ENCODE measurements around the gene GAB3. TPM values are rescaled to one million over a fixed set of nuclear protein-coding genes. Genes with fewer than 3 reads are reported as not detected.

GAB3 gene
- total RNA-seq, 1 experiment from 2014 or later = 0.72 TPM

DNA sequence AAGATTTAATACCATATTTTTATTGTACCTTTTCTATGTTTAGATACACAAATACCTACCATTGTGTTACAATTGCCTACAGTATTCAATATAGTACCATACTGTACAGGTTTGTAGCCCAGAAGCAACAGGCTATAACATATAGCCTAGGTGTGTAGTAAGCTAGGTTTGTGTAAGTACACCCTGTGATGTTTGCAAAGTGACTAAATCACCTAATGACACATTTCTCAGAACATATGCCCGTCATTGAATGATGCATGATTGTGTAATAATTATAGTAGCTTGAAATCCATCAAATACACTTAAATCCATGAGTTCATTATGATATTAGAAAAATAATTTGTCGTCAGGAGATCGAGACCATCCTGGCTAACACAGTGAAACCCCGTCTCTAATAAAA, 30.8 kb downstream of the GAB3 start:
- CTCF ChIA-PET = no interaction called here
- H3K4me3 Mint-ChIP-seq = no peak overlapping the region
- DNase-seq (ENCODE audit: low spot score) (no peak), ATAC-seq (no peak)
- POLR2A ChIA-PET = no interaction called here
- no peak for TF ChIP-seq MYBL2 (CRISPR knock-in tag; IDR thresholded peaks at IDR 0.05)
- TF ChIP-seq, protein P1, sequence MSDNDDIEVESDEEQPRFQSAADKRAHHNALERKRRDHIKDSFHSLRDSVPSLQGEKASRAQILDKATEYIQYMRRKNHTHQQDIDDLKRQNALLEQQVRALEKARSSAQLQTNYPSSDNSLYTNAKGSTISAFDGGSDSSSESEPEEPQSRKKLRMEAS (CRISPR knock-in tag; IDR thresholded peaks at IDR 0.05) = no peak
- TF ChIP-seq CREM (CRISPR knock-in tag; IDR thresholded peaks at IDR 0.05) = no peak
- no peak for TF ChIP-seq ZSCAN18 (CRISPR knock-in tag; IDR thresholded peaks at IDR 0.05)
- TF ChIP-seq AFF4 (CRISPR knock-in tag; IDR thresholded peaks at IDR 0.05; ENCODE audit: borderline replicate concordance) = no peak
- no peak for TF ChIP-seq KAT7 (CRISPR knock-in tag; IDR thresholded peaks at IDR 0.05; ENCODE audit: borderline replicate concordance)
- no peak for TF ChIP-seq PRRX2 (CRISPR knock-in tag; IDR thresholded peaks at IDR 0.05)
- no peak for TF ChIP-seq ZNF416 (CRISPR knock-in tag; IDR thresholded peaks at IDR 0.05)
- TF ChIP-seq, protein P2, sequence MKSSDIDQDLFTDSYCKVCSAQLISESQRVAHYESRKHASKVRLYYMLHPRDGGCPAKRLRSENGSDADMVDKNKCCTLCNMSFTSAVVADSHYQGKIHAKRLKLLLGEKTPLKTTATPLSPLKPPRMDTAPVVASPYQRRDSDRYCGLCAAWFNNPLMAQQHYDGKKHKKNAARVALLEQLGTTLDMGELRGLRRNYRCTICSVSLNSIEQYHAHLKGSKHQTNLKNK (CRISPR knock-in tag; IDR thresholded peaks at IDR 0.05) = no peak
- H3K9me3 Mint-ChIP-seq = peaks cover 14% of the 10 kb centered on the region
- peaks cover 8% of the 10 kb centered on the region; the same call in 1 of the 2 replicates for H3K4me1 Mint-ChIP-seq
- H3K27me3 Mint-ChIP-seq (ENCODE audit: low read depth) = no peaks in the 10 kb centered on the region; the same call in none of the 2 replicates
- H3K27ac Mint-ChIP-seq = no peak overlapping the region
- no peaks in the 10 kb centered on the region for H3K36me3 Mint-ChIP-seq

DNA sequence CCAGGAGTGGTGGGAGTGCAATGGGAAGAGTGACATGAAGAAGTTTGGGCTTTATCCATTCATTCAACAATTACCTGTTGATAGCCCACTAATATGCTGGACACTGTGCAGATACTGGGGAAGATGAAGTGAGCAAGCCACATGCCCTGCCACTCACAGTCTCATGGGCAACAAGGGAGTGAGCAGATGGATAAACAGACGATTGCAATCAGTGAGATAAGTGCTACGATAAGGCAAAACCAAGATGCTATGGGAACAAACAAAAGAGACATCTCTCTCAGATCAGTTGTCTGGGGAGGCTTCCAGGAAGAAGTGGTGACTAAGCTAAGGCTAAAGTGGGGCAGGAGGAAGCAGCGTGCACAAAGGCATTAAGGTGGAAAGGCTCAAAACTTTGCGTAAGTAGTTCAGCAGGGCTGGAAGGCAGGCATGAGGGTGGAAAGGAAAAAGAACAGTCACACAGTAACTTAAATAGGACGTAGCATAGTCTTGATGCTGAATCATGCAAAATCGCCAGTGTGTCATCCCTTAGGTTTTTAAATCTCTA, 31.7 kb downstream of the GAB3 start:
- TF ChIP-seq ZNF416 (CRISPR knock-in tag; IDR thresholded peaks at IDR 0.05) (no peak), ZNF121 (CRISPR knock-in tag; IDR thresholded peaks at IDR 0.05) (no peak), GTF2I (CRISPR knock-in tag; conservative IDR thresholded peaks at IDR 0.05) (no peak), CREB1 (CRISPR knock-in tag; IDR thresholded peaks at IDR 0.05) (no peak)
- TF ChIP-seq, protein P1 (CRISPR knock-in tag; IDR thresholded peaks at IDR 0.05) = no peak
- TF ChIP-seq, protein P3, sequence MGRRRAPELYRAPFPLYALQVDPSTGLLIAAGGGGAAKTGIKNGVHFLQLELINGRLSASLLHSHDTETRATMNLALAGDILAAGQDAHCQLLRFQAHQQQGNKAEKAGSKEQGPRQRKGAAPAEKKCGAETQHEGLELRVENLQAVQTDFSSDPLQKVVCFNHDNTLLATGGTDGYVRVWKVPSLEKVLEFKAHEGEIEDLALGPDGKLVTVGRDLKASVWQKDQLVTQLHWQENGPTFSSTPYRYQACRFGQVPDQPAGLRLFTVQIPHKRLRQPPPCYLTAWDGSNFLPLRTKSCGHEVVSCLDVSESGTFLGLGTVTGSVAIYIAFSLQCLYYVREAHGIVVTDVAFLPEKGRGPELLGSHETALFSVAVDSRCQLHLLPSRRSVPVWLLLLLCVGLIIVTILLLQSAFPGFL (CRISPR knock-in tag; IDR thresholded peaks at IDR 0.05; ENCODE audit: borderline replicate concordance) = no peak
- no peak for ATAC-seq
- H3K36me3 Mint-ChIP-seq = no peaks in the 10 kb centered on the region
- DNase-seq (ENCODE audit: low spot score) = no peak
- no peak overlapping the region for H3K27ac Mint-ChIP-seq
- peaks cover 8% of the 10 kb centered on the region; the same call in 1 of the 2 replicates for H3K4me1 Mint-ChIP-seq
- CTCF ChIA-PET = no interaction called here
- no peak overlapping the region for H3K4me3 Mint-ChIP-seq
- H3K27me3 Mint-ChIP-seq (ENCODE audit: low read depth) = no peaks in the 10 kb centered on the region; the same call in none of the 2 replicates
- H3K9me3 Mint-ChIP-seq = peaks cover 14% of the 10 kb centered on the region
- POLR2A ChIA-PET = no interaction called here

GRCh38 chrX:154718616-154719015, 32.3 kb downstream of the GAB3 start:
- H3K36me3 Mint-ChIP-seq = no peaks in the 10 kb centered on the region
- POLR2A ChIA-PET = no interaction called here
- no peak for ATAC-seq
- TF ChIP-seq ETV6 (CRISPR knock-in tag; IDR thresholded peaks at IDR 0.05) = no peak
- TF ChIP-seq, protein P4, sequence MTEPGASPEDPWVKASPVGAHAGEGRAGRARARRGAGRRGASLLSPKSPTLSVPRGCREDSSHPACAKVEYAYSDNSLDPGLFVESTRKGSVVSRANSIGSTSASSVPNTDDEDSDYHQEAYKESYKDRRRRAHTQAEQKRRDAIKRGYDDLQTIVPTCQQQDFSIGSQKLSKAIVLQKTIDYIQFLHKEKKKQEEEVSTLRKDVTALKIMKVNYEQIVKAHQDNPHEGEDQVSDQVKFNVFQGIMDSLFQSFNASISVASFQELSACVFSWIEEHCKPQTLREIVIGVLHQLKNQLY (CRISPR knock-in tag; IDR thresholded peaks at IDR 0.05) = no peak
- TF ChIP-seq FOXP1 (CRISPR knock-in tag; IDR thresholded peaks at IDR 0.05; ENCODE audit: borderline replicate concordance) = no peak
- TF ChIP-seq MXD4 (CRISPR knock-in tag; IDR thresholded peaks at IDR 0.05; ENCODE audit: borderline replicate concordance) = no peak
- TF ChIP-seq ZNF263 (CRISPR knock-in tag; IDR thresholded peaks at IDR 0.05; ENCODE audit: low read depth) = no peak
- no peak for TF ChIP-seq KAT7 (CRISPR knock-in tag; IDR thresholded peaks at IDR 0.05; ENCODE audit: borderline replicate concordance)
- no peak for TF ChIP-seq SOX15 (CRISPR knock-in tag; IDR thresholded peaks at IDR 0.05)

More at GRCh38 chrX:154718616-154719015, 32.3 kb downstream of the GAB3 start:
- H3K4me3 Mint-ChIP-seq = no peak overlapping the region
- CTCF ChIA-PET = no interaction called here
- H3K4me1 Mint-ChIP-seq = peaks cover 8% of the 10 kb centered on the region; the same call in 1 of the 2 replicates
- peaks cover 14% of the 10 kb centered on the region for H3K9me3 Mint-ChIP-seq
- H3K27me3 Mint-ChIP-seq (ENCODE audit: low read depth) = no peaks in the 10 kb centered on the region; the same call in none of the 2 replicates
- no peak overlapping the region for H3K27ac Mint-ChIP-seq
- no peak for DNase-seq (ENCODE audit: low spot score)

Measured in WTC11 (cell line).